Mesodermal cell (in vitro differentiated cells): Measurements from ENCODE around the gene ORMDL2.
A peak's percentile ranks its signal among the peaks of the same experiment; 100 is the strongest.

Experiments
- H3K27ac ChIP-seq: 2 replicates; pipeline ENCODE4 v1.7.0; 2013; ENCODE audit warnings: mild to moderate bottlenecking, low read depth, low read length, moderate library complexity; ENCODE audit not compliant: severe bottlenecking
- H3K36me3 ChIP-seq: 2 replicates; pipeline ENCODE4 v1.7.1; 2013; ENCODE audit warnings: mild to moderate bottlenecking, low read length, moderate library complexity; ENCODE audit not compliant: control insufficient read depth, insufficient read depth
- H3K4me1 ChIP-seq: one replicate; pipeline ENCODE4 v1.7.1; 2013; ENCODE audit warnings: mild to moderate bottlenecking, low read length; ENCODE audit not compliant: insufficient read depth, control insufficient read depth, poor library complexity, severe bottlenecking
- H3K4me3 ChIP-seq: 2 replicates; pipeline ENCODE4 v1.7.0; 2013; ENCODE audit warnings: low read length, control low read depth, mild to moderate bottlenecking; ENCODE audit not compliant: insufficient read depth, poor library complexity, severe bottlenecking; ENCODE audit errors: extremely low read depth
- H3K9me3 ChIP-seq: 2 replicates; pipeline ENCODE4 v1.7.1; 2013; ENCODE audit warnings: mild to moderate bottlenecking, low read length, moderate library complexity; ENCODE audit not compliant: control insufficient read depth
- WGBS, 2 experiments: methylation state at CpG; one replicate each; pipeline ENCODE4 v1.1.5; 2013; ENCODE audit warnings: missing lambda C conversion rate in 2 of 2; ENCODE audit not compliant: insufficient coverage in 2 of 2; 5-methylcytosine and 5-hydroxymethylcytosine counted together

The ORMDL2 gene

GRCh38 chr12:55809274-55809673 is 8.6 kb upstream of the ORMDL2 start:
- peaks cover 89% of the 10 kb centered on the region for H3K36me3 ChIP-seq
- 100% methylated on average over 2 to 4 of the region's 5 CpGs for WGBS, 2 experiments

GRCh38 chr12:55812088-55812487 is 5.8 kb upstream of the ORMDL2 start:
- no peaks in the 10 kb centered on the region for H3K9me3 ChIP-seq
- H3K4me3 ChIP-seq, result no peak overlapping the region
- 79 to 89% methylated on average over 1 of the region's 1 CpG for WGBS, 2 experiments
- no peak overlapping the region for H3K27ac ChIP-seq
- H3K36me3 ChIP-seq, result peaks cover 79% of the 10 kb centered on the region
- H3K4me1 ChIP-seq, result peaks cover 12% of the 10 kb centered on the region

More at GRCh38 chr12:55809274-55809673, 8.6 kb upstream of the ORMDL2 start:
- H3K4me3 ChIP-seq, result no peak overlapping the region
- H3K27ac ChIP-seq, result no peak overlapping the region
- H3K9me3 ChIP-seq, result no peaks in the 10 kb centered on the region
- no peaks in the 10 kb centered on the region for H3K4me1 ChIP-seq

- Histone ChIP-seq H3K27ac (no peak overlapping the region), H3K4me3 (no peak overlapping the region), H3K36me3 (peaks cover 69% of the 10 kb centered on the region), H3K4me1 (peaks cover 17% of the 10 kb centered on the region), H3K9me3 (no peaks in the 10 kb centered on the region)
Measured at GRCh38 chr12:55814257-55814656, 3.6 kb upstream of the ORMDL2 start.

- H3K27ac ChIP-seq, result no peak overlapping the region
- peaks cover 18% of the 10 kb centered on the region for H3K4me1 ChIP-seq
- H3K4me3 ChIP-seq, result peak overlapping the region; percentile 97
- no peaks in the 10 kb centered on the region for H3K9me3 ChIP-seq
- peaks cover 69% of the 10 kb centered on the region for H3K36me3 ChIP-seq
- 90 to 94% methylated on average over 8 to 12 of the region's 12 CpGs for WGBS, 2 experiments
Measured at GRCh38 chr12:55815473-55815872, 2.4 kb upstream of the ORMDL2 start.

- peak overlapping the region; percentile 97 for H3K4me3 ChIP-seq
- peak overlapping the region; percentile 74 for H3K27ac ChIP-seq
- peaks cover 18% of the 10 kb centered on the region for H3K4me1 ChIP-seq
- 3 to 7% methylated on average over 5 of the region's 14 CpGs for WGBS, 2 experiments
- no peaks in the 10 kb centered on the region for H3K9me3 ChIP-seq
- H3K36me3 ChIP-seq, result peaks cover 70% of the 10 kb centered on the region
Measured at GRCh38 chr12:55816881-55817344, 928 bp upstream of the ORMDL2 start.

- Histone ChIP-seq H3K4me1 (peaks cover 18% of the 10 kb centered on the region), H3K36me3 (peaks cover 72% of the 10 kb centered on the region), H3K27ac (no peak overlapping the region), H3K9me3 (no peaks in the 10 kb centered on the region), H3K4me3 (peak overlapping the region; percentile 97)
- 1 to 6% methylated on average over 12 to 14 of the region's 17 CpGs for WGBS, 2 experiments
Measured at GRCh38 chr12:55818140-55818728, 393 bp downstream of the ORMDL2 start.

GRCh38 chr12:55818886-55819285 is 1.0 kb downstream of the ORMDL2 start:
- peaks cover 72% of the 10 kb centered on the region for H3K36me3 ChIP-seq
- no peaks in the 10 kb centered on the region for H3K9me3 ChIP-seq
- WGBS, 2 experiments, result 90 to 92% methylated on average over 4 to 5 of the region's 6 CpGs
- peak overlapping the region; percentile 97 for H3K4me3 ChIP-seq
- H3K27ac ChIP-seq, result no peak overlapping the region
- peaks cover 18% of the 10 kb centered on the region for H3K4me1 ChIP-seq

GRCh38 chr12:55820679-55821078 is 2.8 kb downstream of the ORMDL2 start:
- Histone ChIP-seq H3K4me3 (no peak overlapping the region), H3K27ac (no peak overlapping the region), H3K9me3 (no peaks in the 10 kb centered on the region), H3K36me3 (peaks cover 71% of the 10 kb centered on the region), H3K4me1 (peaks cover 17% of the 10 kb centered on the region)
- no CpG with 5 or more reads among the region's 1 CpG for WGBS, 2 experiments

- Histone ChIP-seq H3K27ac (no peak overlapping the region), H3K9me3 (no peaks in the 10 kb centered on the region), H3K4me3 (no peak overlapping the region), H3K36me3 (peaks cover 81% of the 10 kb centered on the region), H3K4me1 (peaks cover 16% of the 10 kb centered on the region)
- 80 to 92% methylated on average over 1 to 2 of the region's 6 CpGs for WGBS, 2 experiments
Measured at GRCh38 chr12:55822228-55822627, 4.4 kb downstream of the ORMDL2 start.

- H3K4me1 ChIP-seq, result peaks cover 18% of the 10 kb centered on the region
- H3K4me3 ChIP-seq, result no peak overlapping the region
- no peaks in the 10 kb centered on the region for H3K9me3 ChIP-seq
- H3K36me3 ChIP-seq, result peaks cover 92% of the 10 kb centered on the region
- no peak overlapping the region for H3K27ac ChIP-seq
- WGBS, 2 experiments, result 100% methylated on average over 1 to 2 of the region's 4 CpGs
Measured at GRCh38 chr12:55823419-55823818, 5.6 kb downstream of the ORMDL2 start.

GRCh38 chr12:55824726-55825125 is 6.9 kb downstream of the ORMDL2 start:
- H3K4me3 ChIP-seq, result no peak overlapping the region
- H3K36me3 ChIP-seq, result peaks cover 85% of the 10 kb centered on the region
- H3K4me1 ChIP-seq, result peaks cover 12% of the 10 kb centered on the region
- no peaks in the 10 kb centered on the region for H3K9me3 ChIP-seq
- no peak overlapping the region for H3K27ac ChIP-seq
- WGBS, 2 experiments, result 76 to 86% methylated on average over 2 to 3 of the region's 5 CpGs
